GM21619 (cell line): ENCODE results near the gene CD81.

Source experiments
- ATAC-seq: cut with Tn5 transposase; IDR thresholded peaks from one replicate; pipeline ENCODE4 v1.9.1; 2021; ENCODE audit not compliant: unreplicated experiment

CD81 gene

DNA sequence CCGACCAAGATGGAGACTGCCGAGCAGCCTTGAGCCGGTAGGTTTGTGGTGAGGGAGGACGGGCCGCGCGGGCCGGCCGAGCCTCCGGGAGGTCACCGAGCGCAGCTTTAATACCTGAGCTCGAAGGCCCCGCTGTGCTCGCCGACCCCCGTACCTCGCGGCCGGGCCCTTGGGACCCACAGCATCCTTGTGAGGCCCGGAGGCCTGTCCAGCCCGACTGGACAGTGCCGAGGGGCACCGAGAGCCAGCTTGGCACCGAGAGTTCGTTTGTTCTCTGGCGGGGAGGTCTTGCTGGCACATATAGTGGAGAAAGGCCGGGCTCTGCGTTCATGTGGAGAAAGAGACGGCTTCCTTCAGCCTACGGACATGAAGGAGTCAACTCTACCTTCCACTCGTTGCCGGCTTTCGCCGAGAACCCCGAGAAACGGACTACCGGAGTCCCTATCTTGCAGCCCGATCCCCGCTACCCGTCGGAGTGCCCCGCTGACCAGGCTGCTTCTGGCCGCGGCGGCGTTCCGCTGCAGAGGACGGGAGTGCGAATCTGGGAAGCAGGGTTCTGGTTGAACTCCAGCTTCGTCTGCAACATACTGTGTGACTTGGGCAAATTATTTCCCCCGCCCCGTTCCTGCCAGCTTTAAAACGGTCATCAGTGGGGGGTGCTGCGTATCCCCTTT lies 23.8 kb downstream of the CD81 start:
- ATAC-seq, result no peak

DNA sequence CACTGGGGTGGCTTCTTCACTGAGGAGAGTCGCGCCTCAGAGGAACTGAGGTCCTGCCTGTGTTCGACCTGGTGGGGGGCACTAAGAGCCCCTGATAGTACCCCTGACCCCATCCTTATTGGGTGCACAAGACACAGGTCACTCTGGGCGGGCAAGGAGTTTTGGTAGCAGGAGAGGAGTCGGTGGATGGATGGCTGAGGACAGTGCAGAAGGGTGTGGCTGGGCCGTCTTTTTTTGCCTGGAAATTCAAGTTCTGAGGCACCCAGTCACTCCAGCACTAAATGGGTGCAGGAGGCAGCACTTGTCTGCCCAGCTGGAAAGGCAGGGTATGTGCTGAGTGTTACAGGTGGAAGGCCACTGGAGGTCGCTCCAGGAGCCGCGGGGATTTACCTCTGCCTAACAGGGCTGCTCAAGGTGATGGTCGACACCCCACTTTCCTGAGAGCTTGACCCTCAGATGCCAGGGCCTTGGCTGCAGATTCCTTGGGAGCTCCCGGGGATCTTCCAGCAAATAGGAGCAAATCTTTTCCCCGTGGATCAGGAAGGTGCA lies 24.4 kb downstream of the CD81 start:
- no peak for ATAC-seq

DNA sequence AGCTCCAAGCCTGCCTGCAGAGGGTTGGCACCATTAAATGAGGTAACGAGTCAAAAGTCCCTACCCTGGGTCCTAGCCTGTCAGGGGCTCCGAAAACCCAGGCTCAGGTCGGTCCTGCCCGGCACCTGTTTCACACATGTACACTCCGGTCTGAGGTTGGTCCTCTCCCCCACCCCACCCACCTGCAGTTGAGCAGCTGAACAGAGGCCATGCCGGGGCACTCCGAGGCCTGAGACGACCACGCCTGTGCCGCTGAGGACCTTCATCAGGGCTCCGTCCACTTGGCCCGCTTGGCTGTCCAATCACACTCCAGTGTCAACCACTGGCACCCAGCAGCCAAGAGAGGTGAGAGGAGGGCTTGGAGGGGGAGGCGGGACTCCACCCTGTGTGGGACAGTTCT lies 25.0 kb downstream of the CD81 start:
- no peak for ATAC-seq

DNA sequence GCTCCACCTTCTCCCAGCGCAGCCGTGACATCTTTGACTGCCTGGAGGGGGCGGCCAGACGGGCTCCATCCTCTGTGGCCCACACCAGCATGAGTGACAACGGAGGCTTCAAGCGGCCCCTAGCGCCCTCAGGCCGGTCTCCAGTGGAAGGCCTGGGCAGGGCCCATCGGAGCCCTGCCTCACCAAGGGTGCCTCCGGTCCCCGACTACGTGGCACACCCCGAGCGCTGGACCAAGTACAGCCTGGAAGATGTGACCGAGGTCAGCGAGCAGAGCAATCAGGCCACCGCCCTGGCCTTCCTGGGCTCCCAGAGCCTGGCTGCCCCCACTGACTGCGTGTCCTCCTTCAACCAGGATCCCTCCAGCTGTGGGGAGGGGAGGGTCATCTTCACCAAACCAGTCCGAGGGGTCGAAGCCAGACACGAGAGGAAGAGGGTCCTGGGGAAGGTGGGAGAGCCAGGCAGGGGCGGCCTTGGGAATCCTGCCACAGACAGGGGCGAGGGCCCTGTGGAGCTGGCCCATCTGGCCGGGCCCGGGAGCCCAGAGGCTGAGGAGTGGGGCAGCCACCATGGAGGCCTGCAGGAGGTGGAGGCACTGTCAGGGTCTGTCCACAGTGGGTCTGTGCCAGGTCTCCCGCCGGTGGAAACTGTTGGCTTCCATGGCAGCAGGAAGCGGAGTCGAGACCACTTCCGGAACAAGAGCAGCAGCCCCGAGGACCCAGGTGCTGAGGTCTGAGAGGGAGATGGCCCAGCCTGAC lies 26.0 kb downstream of the CD81 start:
- no peak for ATAC-seq

DNA sequence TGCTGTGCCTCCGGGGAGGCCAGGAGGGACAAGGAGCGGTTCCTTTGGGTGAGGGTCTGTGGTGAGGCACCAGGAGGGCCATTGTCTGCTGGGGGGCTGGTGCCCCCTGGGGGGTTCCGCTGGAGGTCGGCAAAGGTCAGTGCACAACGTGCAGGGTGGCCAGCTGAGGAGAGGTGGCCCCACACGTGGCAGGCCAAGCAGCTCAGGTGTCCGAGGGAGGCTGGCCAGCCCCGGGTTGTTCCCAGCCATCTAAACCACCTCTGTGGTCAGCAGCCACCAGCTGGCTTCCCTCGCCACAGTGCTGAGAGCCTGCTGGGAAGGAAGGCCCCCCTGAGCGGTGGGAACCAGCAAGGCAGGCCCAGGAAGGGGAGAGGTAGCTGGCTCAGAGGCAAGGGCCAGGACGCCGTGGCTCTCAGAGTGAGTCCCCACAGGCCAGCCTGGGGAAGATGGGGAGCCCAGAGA lies 27.7 kb downstream of the CD81 start:
- ATAC-seq, result no peak

GRCh38 chr11:2406451-2406850 lies 29.3 kb downstream of the CD81 start:
- ATAC-seq, result no peak

GRCh38 chr11:2406878-2407410 lies 29.8 kb downstream of the CD81 start:
- ATAC-seq, result no peak

- no peak for ATAC-seq
These were observed 31.6 kb downstream of the CD81 start for GRCh38 chr11:2408671-2409070.

DNA sequence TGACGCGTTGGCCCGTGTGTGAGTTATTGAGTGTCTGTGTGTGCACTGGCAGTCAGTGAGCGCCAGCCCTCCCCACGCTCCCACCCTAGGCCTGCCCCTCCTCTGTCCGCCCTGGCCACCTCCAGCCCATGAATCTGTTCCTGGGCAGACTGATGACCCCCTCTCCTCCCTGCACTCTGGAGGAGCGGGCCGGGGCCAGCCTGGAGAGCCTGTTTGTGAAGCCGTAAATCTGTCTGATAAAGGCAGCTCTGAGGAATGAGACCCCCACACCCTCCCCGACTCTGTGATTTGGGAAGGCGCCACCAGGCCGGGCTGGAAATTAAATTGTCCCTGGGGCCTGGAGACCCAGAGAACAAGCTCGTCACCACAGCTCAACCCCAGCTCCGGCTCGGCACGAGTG lies 32.0 kb downstream of the CD81 start:
- ATAC-seq, result no peak

DNA sequence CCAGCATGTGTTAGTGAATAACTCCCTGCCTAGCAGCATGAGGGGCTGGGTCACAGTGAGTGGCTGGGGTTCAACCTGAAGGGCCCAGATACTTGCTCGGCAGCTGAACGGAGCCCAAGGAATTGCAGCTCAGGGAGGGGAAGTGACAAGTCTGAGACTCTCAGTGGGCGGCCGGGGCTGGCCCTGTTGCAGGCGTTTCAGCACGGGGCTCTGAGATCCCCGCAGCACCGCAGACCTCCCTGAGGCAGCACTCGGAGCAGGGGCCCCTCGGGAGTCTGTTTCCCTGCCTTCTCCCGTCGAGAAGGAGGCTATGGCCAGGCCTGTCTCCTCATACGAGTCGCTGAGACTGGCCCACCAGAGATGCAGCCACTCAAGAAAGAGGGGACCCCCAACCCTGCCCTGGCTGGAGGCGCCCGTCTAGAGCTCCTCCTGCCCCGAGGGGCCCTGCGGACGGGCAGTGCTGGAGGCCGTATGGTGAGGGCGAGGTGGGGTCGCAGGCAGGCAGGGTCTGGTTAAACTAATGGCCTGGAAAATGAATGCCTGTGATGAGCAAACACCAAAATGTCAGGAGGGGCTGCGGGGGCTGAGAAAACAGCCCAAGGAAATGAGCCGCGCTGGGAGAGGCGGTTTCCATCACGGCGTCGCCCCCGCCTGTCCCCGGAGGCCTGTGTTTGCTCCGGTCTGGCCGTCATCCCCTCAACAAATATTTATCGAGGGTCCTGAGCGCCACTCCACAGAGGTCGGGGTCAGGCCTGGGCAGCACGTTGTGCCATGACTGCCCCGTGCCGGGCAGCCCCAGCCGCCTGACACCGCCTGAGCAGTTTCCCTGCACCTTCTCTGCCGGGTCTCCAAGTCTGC lies 32.7 kb downstream of the CD81 start:
- no peak for ATAC-seq

DNA sequence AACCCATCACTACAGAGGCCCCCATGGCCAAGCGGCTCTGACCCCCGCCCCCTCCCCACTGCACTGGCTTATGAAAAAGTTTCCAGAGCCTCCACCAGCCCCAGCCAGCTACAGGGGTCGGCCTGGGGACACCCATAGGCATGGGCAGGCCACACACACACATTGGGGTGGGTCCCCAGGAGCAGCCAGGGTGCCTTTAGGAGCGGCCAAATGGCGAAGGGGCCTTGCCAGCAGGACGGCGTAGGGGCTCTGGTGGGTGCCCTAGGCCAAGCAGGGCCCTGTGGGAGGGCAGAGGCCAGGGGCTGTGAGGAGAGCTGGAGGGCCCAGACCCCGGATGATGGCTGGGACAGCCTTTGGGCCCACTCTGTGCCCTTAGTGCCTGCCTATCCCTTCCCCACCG lies 33.5 kb downstream of the CD81 start:
- ATAC-seq, result no peak

DNA sequence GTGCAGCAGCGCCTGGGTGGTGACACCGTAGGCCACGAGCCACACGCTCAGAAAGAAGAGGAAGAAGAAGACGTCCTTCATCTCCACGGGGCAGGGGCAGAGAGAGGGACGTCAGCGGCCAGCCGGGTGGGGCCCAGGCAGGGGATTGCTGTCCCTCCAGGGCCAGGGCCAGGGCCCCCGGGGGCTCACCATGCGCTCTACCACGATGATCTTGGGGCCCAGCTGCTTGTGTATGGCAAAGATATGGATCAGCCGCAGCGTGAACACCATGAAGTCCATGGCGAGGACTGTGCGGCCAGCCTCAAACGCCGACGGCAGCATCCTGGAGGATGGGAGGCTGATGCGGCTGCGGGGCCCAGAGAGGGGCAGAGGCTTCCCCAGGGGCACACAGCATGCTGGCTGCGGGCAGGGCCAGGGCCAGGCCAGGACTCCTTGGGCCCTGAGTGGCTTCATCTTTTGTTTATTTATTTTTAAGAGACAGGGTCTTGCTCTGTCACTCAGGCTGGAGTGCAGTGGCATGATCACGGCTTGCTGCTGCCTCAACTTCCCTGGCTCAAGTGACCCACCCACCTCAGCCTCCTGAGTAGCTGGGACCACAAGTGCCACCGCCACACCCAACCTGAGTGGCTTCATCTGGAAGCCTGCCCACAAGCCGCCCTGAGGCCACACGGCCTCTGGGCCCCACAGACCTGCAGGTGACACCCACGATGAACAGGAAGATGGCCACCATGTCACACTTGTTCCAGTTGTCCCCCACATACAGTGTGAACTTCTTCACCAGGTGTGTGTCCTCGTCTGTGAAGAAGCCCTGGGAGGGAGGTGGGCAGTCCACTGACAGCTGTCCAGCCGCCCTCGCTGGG lies 34.6 kb downstream of the CD81 start:
- ATAC-seq, result no peak

DNA sequence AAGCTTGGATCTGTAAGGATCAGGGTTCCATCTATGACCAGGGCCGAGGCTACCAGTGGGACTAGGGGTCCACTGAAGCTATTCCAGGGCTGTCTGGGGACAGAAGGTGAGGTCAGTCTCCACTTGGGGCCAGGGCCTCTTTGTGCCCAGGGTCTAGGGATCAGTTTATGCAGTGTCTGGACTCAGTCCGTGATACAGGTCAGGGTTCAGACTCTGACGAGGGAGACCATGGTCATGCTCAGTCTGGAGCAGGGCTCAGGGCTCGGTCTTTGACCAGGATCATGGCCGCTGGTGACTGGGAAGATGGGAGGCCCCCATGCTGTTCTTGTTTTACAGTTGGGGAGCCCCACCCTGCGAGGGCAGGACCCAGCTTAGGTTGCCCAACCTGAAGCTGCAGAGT lies 35.2 kb downstream of the CD81 start:
- no peak for ATAC-seq

GRCh38 chr11:2413742-2414579 lies 36.9 kb downstream of the CD81 start:
- no peak for ATAC-seq

DNA sequence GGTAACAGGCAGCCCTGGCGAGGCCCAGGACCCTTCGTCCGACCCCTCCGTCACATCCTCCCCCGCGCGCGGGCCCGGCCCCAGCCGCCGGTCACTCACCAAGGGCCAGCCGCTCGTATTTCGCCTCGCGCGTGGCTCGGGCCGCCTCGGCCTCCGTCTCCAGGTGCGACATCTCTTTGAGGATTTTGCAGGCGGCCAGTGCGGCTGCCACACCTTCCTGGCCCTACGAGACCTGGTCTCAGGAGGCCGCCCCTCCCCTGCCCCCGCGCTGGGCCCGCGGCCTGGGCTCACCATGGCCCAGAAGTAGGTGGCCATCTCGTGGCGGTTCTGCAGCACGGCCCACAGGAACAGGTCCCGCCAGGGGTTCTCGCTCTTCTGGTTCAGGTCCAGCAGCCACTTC lies 37.5 kb downstream of the CD81 start:
- no peak for ATAC-seq

DNA sequence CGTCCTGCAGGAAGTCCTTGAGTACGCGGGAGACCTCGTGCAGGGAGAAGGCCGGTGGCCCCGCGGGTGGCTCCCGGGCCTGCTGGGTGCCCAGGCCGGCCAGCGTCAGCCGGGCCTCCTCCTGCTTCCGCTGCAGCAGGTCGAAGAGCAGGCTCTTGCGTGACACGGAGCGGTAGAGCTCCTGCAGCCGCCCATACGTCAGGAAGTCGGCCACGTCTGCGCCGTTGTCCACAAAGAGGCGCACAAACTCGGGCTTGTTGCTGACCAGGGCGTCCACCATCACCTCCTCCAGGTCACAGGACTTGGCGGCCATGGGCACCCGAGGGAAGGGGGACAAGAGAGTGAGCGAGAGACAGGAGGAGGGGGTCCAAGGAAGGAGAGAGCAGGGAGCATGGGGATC lies 38.1 kb downstream of the CD81 start:
- no peak for ATAC-seq

DNA sequence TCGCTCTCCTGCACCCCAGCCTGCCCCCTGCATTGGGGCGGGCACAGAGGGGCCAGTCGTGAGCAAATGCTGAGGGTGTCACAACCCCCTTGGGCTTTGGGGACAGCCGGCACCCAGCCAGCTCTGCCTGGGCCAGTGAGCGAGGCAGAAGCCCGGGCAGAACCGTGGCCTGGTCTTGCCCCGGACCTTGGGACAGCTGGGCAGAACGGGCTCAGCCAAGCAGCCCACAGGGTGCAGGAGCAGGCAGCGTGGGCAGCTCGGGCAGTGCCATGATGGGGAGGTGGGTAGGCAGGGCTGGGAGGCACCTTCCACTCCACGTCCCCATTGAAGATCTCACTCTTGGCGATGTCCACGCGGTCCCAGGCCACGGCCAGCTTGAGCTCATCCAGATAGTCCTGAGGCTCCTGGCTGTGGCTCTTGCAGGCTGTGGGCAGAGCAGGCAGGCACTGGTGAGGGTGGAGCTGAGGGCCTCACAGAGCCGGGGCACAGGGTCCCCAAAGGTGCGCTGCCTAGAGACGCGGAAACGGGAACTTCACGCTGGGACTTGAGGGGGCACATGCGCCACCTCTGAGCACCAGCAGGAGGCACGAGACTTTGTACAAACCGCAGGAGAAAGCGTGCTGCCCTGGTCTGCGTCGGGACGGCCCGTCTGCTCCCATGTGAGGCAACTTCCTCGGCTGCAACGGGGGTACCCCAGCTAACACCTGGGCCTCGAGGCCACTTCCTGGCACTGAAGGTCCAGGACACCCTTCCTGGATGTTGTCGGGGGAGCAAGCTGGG lies 38.7 kb downstream of the CD81 start:
- ATAC-seq, result no peak

- ATAC-seq, result no peak
These were observed 39.7 kb downstream of the CD81 start for GRCh38 chr11:2416765-2417164.
